Measurements from ENCODE around the gene ZDHHC24. TPM values are rescaled to one million over a fixed set of nuclear protein-coding genes. Genes with fewer than 3 reads are reported as not detected.
A peak's percentile ranks its signal among the peaks of the same experiment; 100 is the strongest.

The ZDHHC24 gene
- polyA plus RNA-seq, 1 donor from 2014 or later, result 15.9 TPM

DNA sequence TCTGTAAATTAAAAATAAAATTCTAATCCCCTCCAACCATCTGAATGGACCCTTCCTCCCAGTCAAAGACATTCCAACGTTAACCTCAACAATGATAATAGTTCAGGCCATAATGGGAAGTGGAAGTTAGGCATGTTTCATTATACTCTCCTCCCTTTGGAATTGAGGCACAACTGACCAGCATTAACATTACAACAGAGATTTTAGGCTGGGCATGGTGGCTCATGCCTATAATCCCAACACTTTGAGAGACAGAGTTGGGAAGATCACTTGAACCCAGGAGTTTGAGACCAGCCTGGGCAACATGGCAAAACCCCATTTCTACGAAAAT is 25.0 kb upstream of the ZDHHC24 start:
- TF ChIP-seq RAD21 (conservative IDR thresholded peaks at IDR 0.05), result no peak
- peak; percentile 7 for TF ChIP-seq SMC3 (conservative IDR thresholded peaks at IDR 0.05; ENCODE audit: poor library complexity)
- TF ChIP-seq, protein P1, sequence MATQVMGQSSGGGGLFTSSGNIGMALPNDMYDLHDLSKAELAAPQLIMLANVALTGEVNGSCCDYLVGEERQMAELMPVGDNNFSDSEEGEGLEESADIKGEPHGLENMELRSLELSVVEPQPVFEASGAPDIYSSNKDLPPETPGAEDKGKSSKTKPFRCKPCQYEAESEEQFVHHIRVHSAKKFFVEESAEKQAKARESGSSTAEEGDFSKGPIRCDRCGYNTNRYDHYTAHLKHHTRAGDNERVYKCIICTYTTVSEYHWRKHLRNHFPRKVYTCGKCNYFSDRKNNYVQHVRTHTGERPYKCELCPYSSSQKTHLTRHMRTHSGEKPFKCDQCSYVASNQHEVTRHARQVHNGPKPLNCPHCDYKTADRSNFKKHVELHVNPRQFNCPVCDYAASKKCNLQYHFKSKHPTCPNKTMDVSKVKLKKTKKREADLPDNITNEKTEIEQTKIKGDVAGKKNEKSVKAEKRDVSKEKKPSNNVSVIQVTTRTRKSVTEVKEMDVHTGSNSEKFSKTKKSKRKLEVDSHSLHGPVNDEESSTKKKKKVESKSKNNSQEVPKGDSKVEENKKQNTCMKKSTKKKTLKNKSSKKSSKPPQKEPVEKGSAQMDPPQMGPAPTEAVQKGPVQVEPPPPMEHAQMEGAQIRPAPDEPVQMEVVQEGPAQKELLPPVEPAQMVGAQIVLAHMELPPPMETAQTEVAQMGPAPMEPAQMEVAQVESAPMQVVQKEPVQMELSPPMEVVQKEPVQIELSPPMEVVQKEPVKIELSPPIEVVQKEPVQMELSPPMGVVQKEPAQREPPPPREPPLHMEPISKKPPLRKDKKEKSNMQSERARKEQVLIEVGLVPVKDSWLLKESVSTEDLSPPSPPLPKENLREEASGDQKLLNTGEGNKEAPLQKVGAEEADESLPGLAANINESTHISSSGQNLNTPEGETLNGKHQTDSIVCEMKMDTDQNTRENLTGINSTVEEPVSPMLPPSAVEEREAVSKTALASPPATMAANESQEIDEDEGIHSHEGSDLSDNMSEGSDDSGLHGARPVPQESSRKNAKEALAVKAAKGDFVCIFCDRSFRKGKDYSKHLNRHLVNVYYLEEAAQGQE (IDR thresholded peaks at IDR 0.05; ENCODE audit: borderline replicate concordance), result peak; percentile 7
- Histone ChIP-seq H3K9me2 (ENCODE audit: insufficient read depth, low read length) (no peaks in the 10 kb centered on the region), H3K27me3 (ENCODE audit: insufficient read depth, low read depth, low read length) (no peaks in the 10 kb centered on the region), H3K27ac (ENCODE audit: low read length) (peak overlapping the region; percentile 99), H3K4me3 (ENCODE audit: low read length) (peak overlapping the region; percentile 49), H4K20me1 (ENCODE audit: insufficient read depth) (no peaks in the 10 kb centered on the region), H3K4me2 (ENCODE audit: low read length) (peak overlapping the region; percentile 52), H3K36me3 (ENCODE audit: insufficient read depth, low read length) (no peaks in the 10 kb centered on the region), H3K9ac (ENCODE audit: low read length) (peak overlapping the region; percentile 69), H2AFZ (ENCODE audit: low read depth, low read length) (peak overlapping the region; percentile 24), H3K9me3 (ENCODE audit: low read length) (no peaks in the 10 kb centered on the region), H3K79me2 (replicated peaks; ENCODE audit: insufficient read depth, low read length) (no peaks in the 10 kb centered on the region), H3F3A (ENCODE audit: insufficient read depth, low read length, poor library complexity, severe bottlenecking) (no peaks in the 10 kb centered on the region)

DNA sequence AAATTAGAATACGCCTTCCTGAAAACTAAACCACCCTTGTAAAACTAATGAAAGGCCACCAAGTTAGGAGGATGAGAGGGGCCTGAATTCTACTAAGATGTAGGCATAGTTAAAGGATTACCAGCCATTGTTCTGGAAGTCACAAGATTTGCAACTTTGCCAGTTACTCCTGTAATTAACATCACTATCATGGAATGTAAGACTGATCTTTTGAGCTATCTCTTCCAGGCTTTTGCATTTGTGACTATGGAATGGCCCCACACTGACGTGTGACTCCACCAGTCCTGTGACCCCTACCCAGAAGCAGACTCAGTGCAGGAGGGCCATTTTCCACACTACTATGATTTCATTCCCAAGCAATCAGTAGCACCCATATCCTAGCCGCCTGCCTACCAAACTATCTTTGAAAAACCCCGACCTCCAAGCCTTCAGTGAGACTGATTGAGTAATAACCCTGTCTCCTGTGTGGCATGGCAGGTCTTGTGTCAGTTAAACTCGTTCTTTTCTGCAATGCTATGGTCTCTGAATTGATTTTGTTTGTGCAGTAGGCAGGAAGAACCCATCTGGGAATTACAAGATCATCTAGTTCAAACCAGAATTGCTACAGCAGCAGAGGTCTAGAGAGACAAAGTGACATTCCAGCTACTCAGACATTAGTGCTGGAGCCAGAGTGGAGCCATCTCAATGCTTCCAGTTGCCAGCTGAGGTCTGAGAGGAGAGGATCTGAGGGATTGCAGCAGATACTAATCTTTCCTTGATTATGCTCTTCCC is 24.4 kb upstream of the ZDHHC24 start:
- peak overlapping the region; percentile 55 for H3K4me2 ChIP-seq (ENCODE audit: low read length)
- TF ChIP-seq, protein P1 (IDR thresholded peaks at IDR 0.05; ENCODE audit: borderline replicate concordance), result peak; percentile 92
- TF ChIP-seq MXI1 (conservative IDR thresholded peaks at IDR 0.05; ENCODE audit: poor library complexity, severe bottlenecking) (no peak), RAD21 (conservative IDR thresholded peaks at IDR 0.05) (no peak), POLR2AphosphoS5 (IDR thresholded peaks at IDR 0.05) (peak; percentile 64), CTCF (IDR thresholded peaks at IDR 0.05; ENCODE audit: poor library complexity, severe bottlenecking) (no peak), SMC3 (conservative IDR thresholded peaks at IDR 0.05; ENCODE audit: poor library complexity) (peak; percentile 16), TAF1 (IDR thresholded peaks at IDR 0.05; ENCODE audit: low read depth) (peak; percentile 81), EZH2 (IDR thresholded peaks at IDR 0.05; ENCODE audit: borderline replicate concordance, insufficient read depth, low read length, poor library complexity, severe bottlenecking) (no peak), EP300 (conservative IDR thresholded peaks at IDR 0.05; ENCODE audit: poor library complexity, severe bottlenecking) (peak; percentile 97)
- H3F3A ChIP-seq (ENCODE audit: insufficient read depth, low read length, poor library complexity, severe bottlenecking), result no peaks in the 10 kb centered on the region
- H3K27ac ChIP-seq (ENCODE audit: low read length), result peak overlapping the region; percentile 99
- H3K9me2 ChIP-seq (ENCODE audit: insufficient read depth, low read length), result no peaks in the 10 kb centered on the region
- no peaks in the 10 kb centered on the region for H3K79me2 ChIP-seq (replicated peaks; ENCODE audit: insufficient read depth, low read length)
- H3K27me3 ChIP-seq (ENCODE audit: insufficient read depth, low read depth, low read length), result no peaks in the 10 kb centered on the region
- peak overlapping the region; percentile 24 for H2AFZ ChIP-seq (ENCODE audit: low read depth, low read length)
- no peaks in the 10 kb centered on the region for H3K36me3 ChIP-seq (ENCODE audit: insufficient read depth, low read length)
- no peaks in the 10 kb centered on the region for H4K20me1 ChIP-seq (ENCODE audit: insufficient read depth)
- peak overlapping the region; percentile 49 for H3K4me3 ChIP-seq (ENCODE audit: low read length)
- peak overlapping the region; percentile 69 for H3K9ac ChIP-seq (ENCODE audit: low read length)
- H3K9me3 ChIP-seq (ENCODE audit: low read length), result no peaks in the 10 kb centered on the region
